ENCODE data around the gene UBAC2. TPM values are rescaled to one million over a fixed set of nuclear protein-coding genes. Genes with fewer than 3 reads are reported as not detected.

The UBAC2 gene
- total RNA-seq, 1 donor = 43.4 TPM

- DNase-seq (ENCODE audit: low read depth in 2 of 3, low spot score in 2 of 3) = no peak
Observed at GRCh38 chr13:99327761-99328160, 127.1 kb downstream of the UBAC2 start.

- DNase-seq (ENCODE audit: low read depth in 2 of 3, low spot score in 2 of 3) = no peak
Observed at GRCh38 chr13:99329477-99329876, 128.8 kb downstream of the UBAC2 start.

GRCh38 chr13:99330942-99331341 lies 130.3 kb downstream of the UBAC2 start:
- DNase-seq (ENCODE audit: low read depth in 2 of 3, low spot score in 2 of 3) = no peak

- no peak for DNase-seq (ENCODE audit: low read depth in 2 of 3, low spot score in 2 of 3)
Observed at GRCh38 chr13:99331881-99332293, 131.2 kb downstream of the UBAC2 start.

GRCh38 chr13:99332456-99332855 lies 131.8 kb downstream of the UBAC2 start:
- no peak for DNase-seq (ENCODE audit: low read depth in 2 of 3, low spot score in 2 of 3)

- DNase-seq (ENCODE audit: low read depth in 2 of 3, low spot score in 2 of 3) = no peak
Observed at GRCh38 chr13:99334221-99334620, 133.6 kb downstream of the UBAC2 start.

- no peak for DNase-seq (ENCODE audit: low read depth in 2 of 3, low spot score in 2 of 3)
Observed at GRCh38 chr13:99335087-99335486, 134.4 kb downstream of the UBAC2 start.

- DNase-seq (ENCODE audit: low read depth in 2 of 3, low spot score in 2 of 3) = no peak
Observed at GRCh38 chr13:99335603-99336002, 134.9 kb downstream of the UBAC2 start.

- DNase-seq (ENCODE audit: low read depth in 2 of 3, low spot score in 2 of 3) = no peak
Observed at GRCh38 chr13:99339230-99339721, 138.6 kb downstream of the UBAC2 start.

GRCh38 chr13:99339736-99340397 lies 139.2 kb downstream of the UBAC2 start:
- DNase-seq (ENCODE audit: low read depth in 2 of 3, low spot score in 2 of 3) = no peak

- DNase-seq (ENCODE audit: low read depth in 2 of 3, low spot score in 2 of 3) = no peak
Observed at GRCh38 chr13:99340638-99341037, 140.0 kb downstream of the UBAC2 start.

GRCh38 chr13:99341969-99342722 lies 141.5 kb downstream of the UBAC2 start:
- no peak for DNase-seq (ENCODE audit: low read depth in 2 of 3, low spot score in 2 of 3)

- DNase-seq (ENCODE audit: low read depth in 2 of 3, low spot score in 2 of 3) = no peak
Observed at GRCh38 chr13:99342723-99343315, 142.2 kb downstream of the UBAC2 start.

GRCh38 chr13:99344610-99345208 lies 144.1 kb downstream of the UBAC2 start:
- DNase-seq (ENCODE audit: low read depth in 2 of 3, low spot score in 2 of 3) = no peak

- DNase-seq (ENCODE audit: low read depth in 2 of 3, low spot score in 2 of 3) = no peak
Observed at GRCh38 chr13:99345345-99345744, 144.7 kb downstream of the UBAC2 start.

GRCh38 chr13:99346335-99347042 lies 145.8 kb downstream of the UBAC2 start:
- DNase-seq (ENCODE audit: low read depth in 2 of 3, low spot score in 2 of 3) = no peak

- no peak for DNase-seq (ENCODE audit: low read depth in 2 of 3, low spot score in 2 of 3)
Observed at GRCh38 chr13:99347335-99347878, 146.8 kb downstream of the UBAC2 start.

- DNase-seq (ENCODE audit: low read depth in 2 of 3, low spot score in 2 of 3) = no peak
Observed at GRCh38 chr13:99347911-99348451, 147.3 kb downstream of the UBAC2 start.

GRCh38 chr13:99350191-99350590 lies 149.5 kb downstream of the UBAC2 start:
- no peak for DNase-seq (ENCODE audit: low read depth in 2 of 3, low spot score in 2 of 3)

- DNase-seq (ENCODE audit: low read depth in 2 of 3, low spot score in 2 of 3) = no peak
Observed at GRCh38 chr13:99351772-99352171, 151.1 kb downstream of the UBAC2 start.
